Neural progenitor cell (in vitro differentiated cells): ENCODE measurements around the gene BMP2.

Experiments used
- EZH2phosphoT487 ChIP-seq: fragments of 200-600 bp; sonication (generic); IDR thresholded peaks from 2 replicates; pipeline ENCODE4 v1.6.1; 2017; ENCODE audit warnings: antibody characterized with exemption
- TF ChIP-seq, protein P1 (sequence below): fragments of 200-600 bp; sonication (generic); IDR thresholded peaks from 2 replicates; pipeline ENCODE4 v1.5.1; 2017; ENCODE audit warnings: antibody characterized with exemption, mild to moderate bottlenecking

DNA sequence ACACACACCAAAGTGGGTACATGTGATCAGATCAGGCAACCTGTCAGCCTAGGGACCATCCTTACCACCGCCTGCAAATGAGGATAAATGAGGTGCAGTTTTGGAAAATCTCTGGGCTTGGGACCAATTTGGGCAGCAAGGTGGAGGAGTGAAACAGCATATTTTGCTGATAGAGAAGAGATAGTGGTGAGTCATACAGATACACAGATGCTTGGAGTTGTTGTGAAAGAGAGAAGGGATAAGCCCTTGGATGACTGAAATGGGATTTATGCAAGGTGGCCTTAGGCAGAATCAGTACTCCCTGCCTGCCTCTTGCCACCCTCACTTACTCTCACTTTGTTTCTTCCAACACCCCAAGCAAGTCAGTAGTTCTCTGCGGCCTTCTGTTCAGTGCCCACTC is 34.7 kb downstream of the BMP2 start:
- no peak for TF ChIP-seq EZH2phosphoT487
- TF ChIP-seq, protein P1, sequence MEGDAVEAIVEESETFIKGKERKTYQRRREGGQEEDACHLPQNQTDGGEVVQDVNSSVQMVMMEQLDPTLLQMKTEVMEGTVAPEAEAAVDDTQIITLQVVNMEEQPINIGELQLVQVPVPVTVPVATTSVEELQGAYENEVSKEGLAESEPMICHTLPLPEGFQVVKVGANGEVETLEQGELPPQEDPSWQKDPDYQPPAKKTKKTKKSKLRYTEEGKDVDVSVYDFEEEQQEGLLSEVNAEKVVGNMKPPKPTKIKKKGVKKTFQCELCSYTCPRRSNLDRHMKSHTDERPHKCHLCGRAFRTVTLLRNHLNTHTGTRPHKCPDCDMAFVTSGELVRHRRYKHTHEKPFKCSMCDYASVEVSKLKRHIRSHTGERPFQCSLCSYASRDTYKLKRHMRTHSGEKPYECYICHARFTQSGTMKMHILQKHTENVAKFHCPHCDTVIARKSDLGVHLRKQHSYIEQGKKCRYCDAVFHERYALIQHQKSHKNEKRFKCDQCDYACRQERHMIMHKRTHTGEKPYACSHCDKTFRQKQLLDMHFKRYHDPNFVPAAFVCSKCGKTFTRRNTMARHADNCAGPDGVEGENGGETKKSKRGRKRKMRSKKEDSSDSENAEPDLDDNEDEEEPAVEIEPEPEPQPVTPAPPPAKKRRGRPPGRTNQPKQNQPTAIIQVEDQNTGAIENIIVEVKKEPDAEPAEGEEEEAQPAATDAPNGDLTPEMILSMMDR, result no peak
